Measurements from ENCODE around the gene PTH1R.
A peak's percentile ranks its signal among the peaks of the same experiment; 100 is the strongest.

GRCh38 chr3:46926871-46927717, 49.6 kb downstream of the PTH1R start:
- no peak for TF ChIP-seq PAX8 (IDR thresholded peaks at IDR 0.05)
- TF ChIP-seq, protein P1, sequence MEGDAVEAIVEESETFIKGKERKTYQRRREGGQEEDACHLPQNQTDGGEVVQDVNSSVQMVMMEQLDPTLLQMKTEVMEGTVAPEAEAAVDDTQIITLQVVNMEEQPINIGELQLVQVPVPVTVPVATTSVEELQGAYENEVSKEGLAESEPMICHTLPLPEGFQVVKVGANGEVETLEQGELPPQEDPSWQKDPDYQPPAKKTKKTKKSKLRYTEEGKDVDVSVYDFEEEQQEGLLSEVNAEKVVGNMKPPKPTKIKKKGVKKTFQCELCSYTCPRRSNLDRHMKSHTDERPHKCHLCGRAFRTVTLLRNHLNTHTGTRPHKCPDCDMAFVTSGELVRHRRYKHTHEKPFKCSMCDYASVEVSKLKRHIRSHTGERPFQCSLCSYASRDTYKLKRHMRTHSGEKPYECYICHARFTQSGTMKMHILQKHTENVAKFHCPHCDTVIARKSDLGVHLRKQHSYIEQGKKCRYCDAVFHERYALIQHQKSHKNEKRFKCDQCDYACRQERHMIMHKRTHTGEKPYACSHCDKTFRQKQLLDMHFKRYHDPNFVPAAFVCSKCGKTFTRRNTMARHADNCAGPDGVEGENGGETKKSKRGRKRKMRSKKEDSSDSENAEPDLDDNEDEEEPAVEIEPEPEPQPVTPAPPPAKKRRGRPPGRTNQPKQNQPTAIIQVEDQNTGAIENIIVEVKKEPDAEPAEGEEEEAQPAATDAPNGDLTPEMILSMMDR (IDR thresholded peaks at IDR 0.05 in 2 of 3, conservative IDR thresholded peaks at IDR 0.05 in 1 of 3; ENCODE audit: control insufficient read depth in 2 of 3, extremely low read depth in 1 of 3, insufficient read depth in 1 of 3, low read depth in 3 of 3, low read length in 3 of 3) = no peak
- TF ChIP-seq ZNF207 (IDR thresholded peaks at IDR 0.05; ENCODE audit: borderline replicate concordance) = peak; percentile 53; the same call in 1 of the 2 replicates
- TF ChIP-seq ZNF384 (IDR thresholded peaks at IDR 0.05; ENCODE audit: borderline replicate concordance, low read depth, low read length) = peak; percentile 94
- TF ChIP-seq FOXM1 (IDR thresholded peaks at IDR 0.05; ENCODE audit: low read depth, low read length) = peak; percentile 90
- no peak for TF ChIP-seq RFX5 (IDR thresholded peaks at IDR 0.05; ENCODE audit: low read depth, low read length)
- TF ChIP-seq NR2C2 (IDR thresholded peaks at IDR 0.05; ENCODE audit: borderline replicate concordance, control insufficient read depth, insufficient read length, low read depth) = no peak
- TF ChIP-seq, protein P2, sequence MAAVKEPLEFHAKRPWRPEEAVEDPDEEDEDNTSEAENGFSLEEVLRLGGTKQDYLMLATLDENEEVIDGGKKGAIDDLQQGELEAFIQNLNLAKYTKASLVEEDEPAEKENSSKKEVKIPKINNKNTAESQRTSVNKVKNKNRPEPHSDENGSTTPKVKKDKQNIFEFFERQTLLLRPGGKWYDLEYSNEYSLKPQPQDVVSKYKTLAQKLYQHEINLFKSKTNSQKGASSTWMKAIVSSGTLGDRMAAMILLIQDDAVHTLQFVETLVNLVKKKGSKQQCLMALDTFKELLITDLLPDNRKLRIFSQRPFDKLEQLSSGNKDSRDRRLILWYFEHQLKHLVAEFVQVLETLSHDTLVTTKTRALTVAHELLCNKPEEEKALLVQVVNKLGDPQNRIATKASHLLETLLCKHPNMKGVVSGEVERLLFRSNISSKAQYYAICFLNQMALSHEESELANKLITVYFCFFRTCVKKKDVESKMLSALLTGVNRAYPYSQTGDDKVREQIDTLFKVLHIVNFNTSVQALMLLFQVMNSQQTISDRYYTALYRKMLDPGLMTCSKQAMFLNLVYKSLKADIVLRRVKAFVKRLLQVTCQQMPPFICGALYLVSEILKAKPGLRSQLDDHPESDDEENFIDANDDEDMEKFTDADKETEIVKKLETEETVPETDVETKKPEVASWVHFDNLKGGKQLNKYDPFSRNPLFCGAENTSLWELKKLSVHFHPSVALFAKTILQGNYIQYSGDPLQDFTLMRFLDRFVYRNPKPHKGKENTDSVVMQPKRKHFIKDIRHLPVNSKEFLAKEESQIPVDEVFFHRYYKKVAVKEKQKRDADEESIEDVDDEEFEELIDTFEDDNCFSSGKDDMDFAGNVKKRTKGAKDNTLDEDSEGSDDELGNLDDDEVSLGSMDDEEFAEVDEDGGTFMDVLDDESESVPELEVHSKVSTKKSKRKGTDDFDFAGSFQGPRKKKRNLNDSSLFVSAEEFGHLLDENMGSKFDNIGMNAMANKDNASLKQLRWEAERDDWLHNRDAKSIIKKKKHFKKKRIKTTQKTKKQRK (IDR thresholded peaks at IDR 0.05; ENCODE audit: low read depth, low read length) = no peak
- no peak for TF ChIP-seq NRF1 (conservative IDR thresholded peaks at IDR 0.05; ENCODE audit: low read depth, low read length)
- 0 out of 2 replicates have a peak, but pooled peaks have one; percentile 0 for TF ChIP-seq RAD21 (IDR thresholded peaks at IDR 0.05; ENCODE audit: insufficient read depth, low read depth, low read length)
- TF ChIP-seq ZNF274 (IDR thresholded peaks at IDR 0.05; ENCODE audit: insufficient read depth, insufficient read length) = no peak
- TF ChIP-seq MEF2A (IDR thresholded peaks at IDR 0.05; ENCODE audit: insufficient read depth, low read depth, low read length) = no peak; the same call in 1 of the 2 replicates

All from GM12878 (cell line).